A549 (cell line): ENCODE measurements around the gene SRSF4. TPM values are rescaled to one million over a fixed set of nuclear protein-coding genes. Genes with fewer than 3 reads are reported as not detected.

Experiments
- ATAC-seq, 2 experiments: fragments of 200-7000 bp in 1 of 2; fragments of >200 bp in 1 of 2; cut with Nextera tagmentation in 1 of 2; cut with Tn5 transposase in 1 of 2; 3 replicates each; pipeline versions ENCODE4 v1.8.0 to v1.9.1; 2018 to 2020; ENCODE audit warnings: mild to moderate bottlenecking in 1 of 2, moderate library complexity in 1 of 2
- CTCF ChIA-PET: fragments of 300-600 bp; sonication (Branson Sonifier 250); formaldehyde crosslinking; extraction: SDS; loops from one replicate; lab custom pipeline; 2021; ENCODE audit warnings: antibody characterized with exemption, inconsistent platforms; lab: Yijun Ruan, JAX
- POLR2A ChIA-PET: fragments of 350-600 bp; formaldehyde crosslinking; extraction: SDS; loops from one replicate; lab custom pipeline; 2021; ENCODE audit warnings: antibody characterized with exemption, inconsistent platforms; lab: Yijun Ruan, JAX
- DNase-seq, 2 experiments: peaks; one replicate each; pipeline versions ENCODE4 v3.0.0 to v3.0.0-alpha.2; 2011 to 2016; ENCODE audit warnings: low read depth in 1 of 2, low spot score in 1 of 2
- FAIRE-seq: peaks from 2 replicates; lab custom pipeline; 2011; peaks lifted over from hg19 to GRCh38; lab: Jason Lieb, UNC
- H3K27ac ChIP-seq, 2 experiments: fragments of >200 bp; sonication (Bioruptor Twin); formaldehyde crosslinking; 3 replicates each; pipeline ENCODE4 v1.5.1; 2016 to 2017
- H3K4me1 ChIP-seq: fragments of >200 bp; sonication (Bioruptor Twin); formaldehyde crosslinking; 3 replicates; pipeline ENCODE4 v1.6.1; 2016
- H3K4me2 ChIP-seq: fragments of >200 bp; sonication (Bioruptor Twin); formaldehyde crosslinking; 3 replicates; pipeline ENCODE4 v1.6.1; 2016
- H3K4me3 ChIP-seq: fragments of >200 bp; sonication (Bioruptor Twin); formaldehyde crosslinking; 3 replicates; pipeline ENCODE4 v1.5.1; 2016
- H3K9me3 ChIP-seq: fragments of >200 bp; sonication (Bioruptor Twin); formaldehyde crosslinking; 3 replicates; pipeline ENCODE4 v1.6.1; 2016
- CEBPB ChIP-seq, 2 experiments: fragments of >200 bp in 1 of 2; sonication (Bioruptor Twin) in 1 of 2; formaldehyde crosslinking in 1 of 2; IDR thresholded peaks; 2 replicates each; pipeline ENCODE4 v1.6.1; 2012 to 2016
- EHF ChIP-seq: fragments of 250-450 bp; sonication (Bioruptor Pico); IDR thresholded peaks from 2 replicates; pipeline ENCODE4 v1.5.0; 2020; ENCODE audit warnings: mild to moderate bottlenecking
- ESRRA ChIP-seq: fragments of 150-350 bp; IDR thresholded peaks from 2 replicates; pipeline ENCODE4 v1.6.1; 2014; ENCODE audit warnings: mild to moderate bottlenecking, low read length, borderline replicate concordance
- HEYL ChIP-seq: fragments of 250-450 bp; sonication (Bioruptor Pico); IDR thresholded peaks from 2 replicates; pipeline ENCODE4 v1.8.0; 2021; ENCODE audit warnings: mild to moderate bottlenecking, moderate library complexity
- HMGXB4 ChIP-seq: fragments of 250-450 bp; sonication (Bioruptor Pico); IDR thresholded peaks from 2 replicates; pipeline ENCODE4 v1.5.0; 2021; ENCODE audit warnings: mild to moderate bottlenecking, moderate library complexity, borderline replicate concordance
- KDM5A ChIP-seq: fragments of 200-600 bp; sonication (generic); IDR thresholded peaks from 2 replicates; pipeline ENCODE4 v1.6.1; 2016; ENCODE audit warnings: antibody characterized with exemption, mild to moderate bottlenecking
- MAX ChIP-seq: IDR thresholded peaks from 2 replicates; pipeline ENCODE4 v1.6.1; 2012
- RAD21 ChIP-seq, 2 experiments: fragments of >200 bp in 1 of 2; sonication (Bioruptor Twin) in 1 of 2; formaldehyde crosslinking in 1 of 2; IDR thresholded peaks in 1 of 2; conservative IDR thresholded peaks in 1 of 2; 2 replicates in 1 of 2; 3 replicates in 1 of 2; pipeline ENCODE4 v1.6.1; 2012 to 2018; ENCODE audit warnings: inconsistent platforms in 1 of 2
- RNF2 ChIP-seq: fragments of 200-600 bp; sonication (generic); IDR thresholded peaks from 2 replicates; pipeline ENCODE4 v1.6.1; 2016; ENCODE audit warnings: low read depth, mild to moderate bottlenecking, antibody characterized with exemption, moderate library complexity, borderline replicate concordance
- SMC3 ChIP-seq: fragments of >200 bp; sonication (Bioruptor Twin); formaldehyde crosslinking; IDR thresholded peaks from 3 replicates; pipeline ENCODE4 v1.6.1; 2018; ENCODE audit warnings: inconsistent platforms
- WGBS: methylation state at CpG from one replicate; pipeline ENCODE4 v1.1.6; 2017; ENCODE audit errors: missing lambda C conversion rate; 5-methylcytosine and 5-hydroxymethylcytosine counted together
- polyA plus RNA-seq, 4 experiments: library from polyadenylated mRNA; depleted of rRNA in 3 of 4; stranded (reverse); fragments of >200 nt; fragmentation: RNase III in 1 of 4; extraction: RNeasy Plus Mini Kit Qiagen cat#74134 plus additional on column Dnase treatment in 1 of 4; gene quantifications; 2 replicates in 3 of 4; 3 replicates in 1 of 4; pipeline ENCODE4 v1.2.3, GENCODE V29; 2011 to 2017
- TF ChIP-seq, protein P1 (sequence below): fragments of >200 bp; sonication (Bioruptor Twin); formaldehyde crosslinking; IDR thresholded peaks from 3 replicates; pipeline ENCODE4 v1.5.1; 2016

The SRSF4 gene
- polyA plus RNA-seq, 2 of the 4 experiments (the other 2 are of a cell fraction) = 45.6 to 64.5 TPM

- Histone ChIP-seq H3K9me3 (no peaks in the 10 kb centered on the region), H3K27ac (no peak overlapping the region; a peak in 1 of 6 replicates), H3K4me2 (no peak overlapping the region), H3K4me1 (no peaks in the 10 kb centered on the region), H3K4me3 (no peak overlapping the region)
- ChIA-PET CTCF (interaction anchor here (0.9 to 2.4 kb wide), 9 partner anchors 9 to 1587 kb away, joined by 3 to 9 read pairs (median 5); no protein-coding TSS in a partner anchor), POLR2A (no interaction called here)
- no peak for DNase-seq
- FAIRE-seq = no peak
- 96% methylated on average over 38 of the region's 81 CpGs for WGBS
- no peak for ATAC-seq
- TF ChIP-seq CEBPB (IDR thresholded peaks at IDR 0.05) (no peak), EHF (CRISPR knock-in tag) (no peak), RNF2 (no peak), HMGXB4 (no peak), HEYL (CRISPR knock-in tag) (no peak)
Observed at GRCh38 chr1:29121936-29122681, 59.6 kb downstream of the SRSF4 start.

DNA sequence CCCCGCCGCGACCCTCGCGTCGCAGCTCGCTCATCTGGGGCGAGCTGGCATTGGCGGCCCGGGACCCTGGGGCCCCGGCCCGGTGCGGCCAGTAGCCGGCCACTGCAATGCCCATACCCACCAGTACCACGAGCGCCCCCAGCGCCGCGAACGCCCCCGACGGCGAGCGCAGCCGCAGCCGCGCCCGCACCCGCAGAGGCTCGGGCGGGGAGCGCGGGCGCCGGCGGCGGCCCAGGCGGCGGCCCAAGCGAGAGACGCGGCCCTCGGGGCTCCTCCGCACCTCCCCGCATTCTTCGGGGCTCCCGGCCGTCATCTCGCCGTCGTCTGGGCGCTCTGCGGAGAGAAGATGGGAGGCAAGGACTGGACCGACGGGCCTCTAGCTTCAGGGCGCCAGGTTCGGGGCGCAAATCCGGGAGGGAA lies 60.2 kb downstream of the SRSF4 start:
- no peak for FAIRE-seq
- WGBS = no CpG with 5 or more reads among the region's 59 CpGs
- CTCF ChIA-PET = interaction anchor here (0.9 to 2.4 kb wide), 12 partner anchors 9 to 1587 kb away, joined by 3 to 9 read pairs (median 5); no protein-coding TSS in a partner anchor

GRCh38 chr1:29120947-29121485 lies 60.7 kb downstream of the SRSF4 start:
- 79% methylated on average over 9 of the region's 42 CpGs for WGBS
- FAIRE-seq (no peak), ATAC-seq (peak; percentile 57 to 78; a peak in 5 of 6 replicates), DNase-seq (peak; percentile 41 to 56)
- Histone ChIP-seq H3K4me3 (no peak overlapping the region), H3K27ac (peak overlapping the region in 1 of 2 experiments; percentile 45; a peak in 1 of 6 replicates), H3K9me3 (no peaks in the 10 kb centered on the region), H3K4me1 (no peaks in the 10 kb centered on the region), H3K4me2 (peak overlapping the region; percentile 42; the same call in 1 of the 3 replicates)
- ChIA-PET POLR2A (no interaction called here), CTCF (interaction anchor here (0.7 to 2.4 kb wide), 12 partner anchors 8 to 1588 kb away, joined by 3 to 9 read pairs (median 5); no protein-coding TSS in a partner anchor)
- no peak for TF ChIP-seq ESRRA
- peak; percentile 21; a peak in 1 of 5 replicates for TF ChIP-seq RAD21 (conservative IDR thresholded peaks at IDR 0.05 in 1 of 2, IDR thresholded peaks at IDR 0.05 in 1 of 2)
- TF ChIP-seq, protein P1, sequence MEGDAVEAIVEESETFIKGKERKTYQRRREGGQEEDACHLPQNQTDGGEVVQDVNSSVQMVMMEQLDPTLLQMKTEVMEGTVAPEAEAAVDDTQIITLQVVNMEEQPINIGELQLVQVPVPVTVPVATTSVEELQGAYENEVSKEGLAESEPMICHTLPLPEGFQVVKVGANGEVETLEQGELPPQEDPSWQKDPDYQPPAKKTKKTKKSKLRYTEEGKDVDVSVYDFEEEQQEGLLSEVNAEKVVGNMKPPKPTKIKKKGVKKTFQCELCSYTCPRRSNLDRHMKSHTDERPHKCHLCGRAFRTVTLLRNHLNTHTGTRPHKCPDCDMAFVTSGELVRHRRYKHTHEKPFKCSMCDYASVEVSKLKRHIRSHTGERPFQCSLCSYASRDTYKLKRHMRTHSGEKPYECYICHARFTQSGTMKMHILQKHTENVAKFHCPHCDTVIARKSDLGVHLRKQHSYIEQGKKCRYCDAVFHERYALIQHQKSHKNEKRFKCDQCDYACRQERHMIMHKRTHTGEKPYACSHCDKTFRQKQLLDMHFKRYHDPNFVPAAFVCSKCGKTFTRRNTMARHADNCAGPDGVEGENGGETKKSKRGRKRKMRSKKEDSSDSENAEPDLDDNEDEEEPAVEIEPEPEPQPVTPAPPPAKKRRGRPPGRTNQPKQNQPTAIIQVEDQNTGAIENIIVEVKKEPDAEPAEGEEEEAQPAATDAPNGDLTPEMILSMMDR = peak; percentile 50
- TF ChIP-seq KDM5A = no peak
- TF ChIP-seq RNF2 = no peak
- 0 out of 3 replicates have a peak, but pooled peaks have one; percentile 34 for TF ChIP-seq SMC3

More for the DNA sequence above, 60.2 kb downstream of the SRSF4 start:
- Histone ChIP-seq H3K9me3 (no peaks in the 10 kb centered on the region), H3K4me2 (peak overlapping the region; percentile 42; the same call in 1 of the 3 replicates), H3K4me1 (no peaks in the 10 kb centered on the region), H3K4me3 (no peak overlapping the region), H3K27ac (peak overlapping the region in 1 of 2 experiments; percentile 45; a peak in 1 of 6 replicates)
- peak in 1 of 2 experiments; percentile 4; a peak in 2 of 6 replicates for ATAC-seq
- 0 out of 5 replicates have a peak, but pooled peaks of 1 of the 2 experiments have one; percentile 1 for TF ChIP-seq RAD21 (conservative IDR thresholded peaks at IDR 0.05 in 1 of 2, IDR thresholded peaks at IDR 0.05 in 1 of 2)
- no peak for TF ChIP-seq MAX
- TF ChIP-seq, protein P1 = peak; percentile 18; the same call in 1 of the 3 replicates
- POLR2A ChIA-PET = no interaction called here
- DNase-seq = no peak
